Measurements from ENCODE around the gene SQOR.

Gene SQOR

GRCh38 chr15:45664451-45664850 lies 29.6 kb downstream of the SQOR start:
- no peak for FAIRE-seq

GRCh38 chr15:45665261-45665660 lies 30.4 kb downstream of the SQOR start:
- no peak for FAIRE-seq

- no peak for FAIRE-seq
These were observed 31.5 kb downstream of the SQOR start for GRCh38 chr15:45666119-45666875.

- FAIRE-seq, result no peak
These were observed 32.2 kb downstream of the SQOR start for GRCh38 chr15:45667002-45667401.

GRCh38 chr15:45668386-45668785 lies 33.6 kb downstream of the SQOR start:
- no peak for FAIRE-seq

- FAIRE-seq, result no peak
These were observed 34.6 kb downstream of the SQOR start for GRCh38 chr15:45669422-45669821.

GRCh38 chr15:45670091-45670490 lies 35.3 kb downstream of the SQOR start:
- FAIRE-seq, result peak; percentile 85

GRCh38 chr15:45670511-45670910 lies 35.7 kb downstream of the SQOR start:
- no peak for FAIRE-seq

GRCh38 chr15:45674677-45675076 lies 39.8 kb downstream of the SQOR start:
- no peak for FAIRE-seq

- FAIRE-seq, result no peak
These were observed 43.0 kb downstream of the SQOR start for GRCh38 chr15:45677797-45678196.

- no peak for FAIRE-seq
These were observed 43.8 kb downstream of the SQOR start for GRCh38 chr15:45678459-45679178.

GRCh38 chr15:45684533-45684932 lies 49.7 kb downstream of the SQOR start:
- no peak for FAIRE-seq

- no peak for FAIRE-seq
These were observed 54.8 kb downstream of the SQOR start for GRCh38 chr15:45689616-45690015.

- FAIRE-seq, result no peak
These were observed 55.9 kb downstream of the SQOR start for GRCh38 chr15:45690581-45691260.

- no peak for FAIRE-seq
These were observed 66.3 kb downstream of the SQOR start for GRCh38 chr15:45701108-45701507.

- FAIRE-seq, result no peak
These were observed 67.2 kb downstream of the SQOR start for GRCh38 chr15:45702041-45702440.

GRCh38 chr15:45703670-45704328 lies 69.0 kb downstream of the SQOR start:
- no peak for FAIRE-seq

- FAIRE-seq, result no peak
These were observed 69.8 kb downstream of the SQOR start for GRCh38 chr15:45704329-45705249.

- FAIRE-seq, result peak; percentile 54
These were observed 71.0 kb downstream of the SQOR start for GRCh38 chr15:45705510-45706473.

- FAIRE-seq, result no peak
These were observed 75.8 kb downstream of the SQOR start for GRCh38 chr15:45710657-45711056.

All from endometrium (tissue), 2 donors.